RWPE2 (cell line): ENCODE data around the gene KRT86.

ENCODE experiments used
- ATAC-seq: fragments of 200-7000 bp; cut with Tn5 transposase; 3 replicates; pipeline ENCODE4 v1.9.1; 2021; ENCODE audit warnings: low read depth
- DNase-seq: peaks from one replicate; pipeline ENCODE4 v3.0.0-alpha.2; 2020; ENCODE audit warnings: low spot score
- H3K27ac ChIP-seq: fragments of 450-650 bp; 2 replicates; pipeline ENCODE4 v1.5.1; 2017; ENCODE audit warnings: mild to moderate bottlenecking; ENCODE audit not compliant: poor library complexity, severe bottlenecking
- H3K27me3 ChIP-seq: fragments of 250-450 bp; sonication (Bioruptor Pico); 2 replicates; pipeline ENCODE4 v1.5.1; 2021; ENCODE audit warnings: mild to moderate bottlenecking, moderate library complexity; ENCODE audit not compliant: insufficient read depth, poor library complexity, severe bottlenecking
- H3K36me3 ChIP-seq: fragments of 250-450 bp; sonication (Bioruptor Pico); 2 replicates; pipeline ENCODE4 v1.5.1; 2020; ENCODE audit warnings: low read depth, mild to moderate bottlenecking, moderate library complexity
- H3K4me1 ChIP-seq: fragments of 250-450 bp; sonication (Bioruptor Pico); 2 replicates; pipeline ENCODE4 v1.5.1; 2021; ENCODE audit warnings: mild to moderate bottlenecking, moderate library complexity; ENCODE audit not compliant: insufficient read depth, poor library complexity, severe bottlenecking
- H3K4me3 ChIP-seq: fragments of 250-450 bp; sonication (Bioruptor Pico); 2 replicates; pipeline ENCODE4 v1.5.1; 2021; ENCODE audit warnings: mild to moderate bottlenecking, moderate library complexity; ENCODE audit not compliant: severe bottlenecking
- H3K9me3 ChIP-seq: fragments of 250-450 bp; sonication (Bioruptor Pico); 2 replicates; pipeline ENCODE4 v1.5.1; 2021; ENCODE audit warnings: mild to moderate bottlenecking, moderate library complexity; ENCODE audit not compliant: severe bottlenecking
- TF ChIP-seq, protein P1 (sequence below): fragments of 450-650 bp; IDR thresholded peaks from one replicate; pipeline ENCODE4 v1.5.1; 2017; ENCODE audit warnings: mild to moderate bottlenecking, moderate library complexity; ENCODE audit not compliant: poor library complexity, severe bottlenecking

The KRT86 gene

DNA sequence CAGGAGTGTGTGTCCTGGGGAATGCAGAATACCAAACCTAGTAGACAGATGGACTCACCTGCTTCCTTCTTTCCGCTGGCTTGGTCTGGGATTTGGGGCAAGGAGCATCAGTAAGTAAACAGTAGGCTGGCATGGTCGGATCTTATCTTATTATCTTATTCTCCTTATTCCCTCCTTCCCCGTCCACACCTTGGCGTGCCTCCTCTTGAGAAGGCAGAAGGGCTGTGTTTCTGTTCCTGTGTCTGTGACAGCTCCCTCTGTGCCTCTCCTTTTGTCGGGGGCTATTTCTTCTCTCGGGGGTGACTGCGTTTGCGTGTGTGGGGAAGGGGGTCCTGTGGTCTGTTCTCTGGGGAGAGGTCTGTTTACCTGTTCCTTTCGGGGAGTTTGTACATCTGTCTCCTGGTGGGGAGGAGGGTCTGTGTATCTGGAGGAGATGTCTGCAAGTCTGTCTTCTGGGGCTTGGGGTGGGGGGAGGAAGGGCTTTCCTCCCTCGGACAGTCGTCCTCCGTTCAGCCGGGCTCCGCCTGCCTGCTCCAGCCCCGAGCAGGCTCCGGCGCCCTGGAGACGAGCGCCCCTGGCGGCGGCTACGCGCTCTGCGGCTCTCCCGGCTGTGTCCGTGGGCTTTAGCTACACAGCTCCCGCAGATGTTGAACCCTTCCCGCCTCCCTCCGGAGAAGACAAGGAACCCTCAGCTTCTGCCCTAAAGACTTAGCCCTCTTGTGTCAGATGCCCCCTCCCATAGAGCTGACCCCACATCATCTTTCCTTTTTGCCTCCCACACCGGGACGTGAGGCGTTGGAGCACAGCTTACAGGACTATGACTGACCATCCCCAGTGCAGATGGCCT, 4.4 kb downstream of the KRT86 start:
- no peak overlapping the region for H3K4me3 ChIP-seq

DNA sequence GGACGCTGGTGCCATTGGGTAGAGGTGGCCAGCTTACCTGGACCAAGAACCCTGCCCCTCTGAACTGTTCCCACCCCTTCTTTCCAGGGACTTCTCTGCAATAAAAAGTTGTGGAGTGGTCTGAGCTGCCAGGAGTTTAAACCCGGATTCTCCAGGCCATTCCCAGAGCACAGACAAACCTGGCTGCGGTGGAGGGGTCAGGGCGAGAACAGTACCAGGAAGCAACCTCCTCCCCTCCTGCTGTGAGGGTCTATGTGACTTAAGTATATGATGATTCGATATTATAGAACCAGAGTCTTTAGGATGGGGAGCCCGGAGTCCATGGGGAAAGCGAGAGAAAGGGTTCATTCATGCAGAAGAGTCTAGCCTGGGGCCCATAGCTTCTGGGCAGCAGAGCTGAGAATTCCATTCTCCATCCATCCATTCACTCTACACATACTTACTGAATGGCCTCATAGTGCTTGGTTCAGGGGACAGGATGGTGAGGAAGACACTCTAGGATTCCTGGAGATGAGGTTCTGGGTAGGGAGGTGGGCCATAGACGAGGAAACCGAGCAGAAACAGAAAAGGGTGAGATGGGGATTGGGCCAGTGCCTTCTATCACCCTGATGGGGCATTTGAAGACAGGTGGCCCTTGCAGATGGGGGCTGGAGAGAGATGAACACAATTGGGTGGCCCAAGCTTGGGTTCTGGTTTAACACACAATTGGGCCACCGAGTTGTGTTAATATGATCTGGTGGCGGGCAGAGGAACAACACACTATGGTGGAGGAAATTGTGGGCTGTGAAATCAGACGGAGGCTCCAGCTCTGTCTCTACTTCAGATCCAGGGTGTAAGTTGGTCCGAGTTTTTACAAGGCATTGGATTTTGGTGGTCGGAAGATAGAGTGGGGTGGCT, 5.2 kb downstream of the KRT86 start:
- no peak overlapping the region for H3K4me3 ChIP-seq
- H3K27ac ChIP-seq = peak overlapping the region; percentile 99
- TF ChIP-seq, protein P1, sequence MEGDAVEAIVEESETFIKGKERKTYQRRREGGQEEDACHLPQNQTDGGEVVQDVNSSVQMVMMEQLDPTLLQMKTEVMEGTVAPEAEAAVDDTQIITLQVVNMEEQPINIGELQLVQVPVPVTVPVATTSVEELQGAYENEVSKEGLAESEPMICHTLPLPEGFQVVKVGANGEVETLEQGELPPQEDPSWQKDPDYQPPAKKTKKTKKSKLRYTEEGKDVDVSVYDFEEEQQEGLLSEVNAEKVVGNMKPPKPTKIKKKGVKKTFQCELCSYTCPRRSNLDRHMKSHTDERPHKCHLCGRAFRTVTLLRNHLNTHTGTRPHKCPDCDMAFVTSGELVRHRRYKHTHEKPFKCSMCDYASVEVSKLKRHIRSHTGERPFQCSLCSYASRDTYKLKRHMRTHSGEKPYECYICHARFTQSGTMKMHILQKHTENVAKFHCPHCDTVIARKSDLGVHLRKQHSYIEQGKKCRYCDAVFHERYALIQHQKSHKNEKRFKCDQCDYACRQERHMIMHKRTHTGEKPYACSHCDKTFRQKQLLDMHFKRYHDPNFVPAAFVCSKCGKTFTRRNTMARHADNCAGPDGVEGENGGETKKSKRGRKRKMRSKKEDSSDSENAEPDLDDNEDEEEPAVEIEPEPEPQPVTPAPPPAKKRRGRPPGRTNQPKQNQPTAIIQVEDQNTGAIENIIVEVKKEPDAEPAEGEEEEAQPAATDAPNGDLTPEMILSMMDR = no peak
- no peaks in the 10 kb centered on the region for H3K27me3 ChIP-seq
- ATAC-seq (no peak), DNase-seq (no peak)
- peaks cover 39% of the 10 kb centered on the region for H3K4me1 ChIP-seq
- H3K9me3 ChIP-seq = no peaks in the 10 kb centered on the region
- H3K36me3 ChIP-seq = no peaks in the 10 kb centered on the region

More for the DNA sequence above, 4.4 kb downstream of the KRT86 start:
- H3K4me1 ChIP-seq = peaks cover 33% of the 10 kb centered on the region
- H3K36me3 ChIP-seq = no peaks in the 10 kb centered on the region
- ATAC-seq (peak; percentile 58), DNase-seq (no peak)
- TF ChIP-seq, protein P1 = peak; percentile 95
- H3K27me3 ChIP-seq = no peaks in the 10 kb centered on the region
- H3K27ac ChIP-seq = peak overlapping the region; percentile 99
- H3K9me3 ChIP-seq = no peaks in the 10 kb centered on the region

DNA sequence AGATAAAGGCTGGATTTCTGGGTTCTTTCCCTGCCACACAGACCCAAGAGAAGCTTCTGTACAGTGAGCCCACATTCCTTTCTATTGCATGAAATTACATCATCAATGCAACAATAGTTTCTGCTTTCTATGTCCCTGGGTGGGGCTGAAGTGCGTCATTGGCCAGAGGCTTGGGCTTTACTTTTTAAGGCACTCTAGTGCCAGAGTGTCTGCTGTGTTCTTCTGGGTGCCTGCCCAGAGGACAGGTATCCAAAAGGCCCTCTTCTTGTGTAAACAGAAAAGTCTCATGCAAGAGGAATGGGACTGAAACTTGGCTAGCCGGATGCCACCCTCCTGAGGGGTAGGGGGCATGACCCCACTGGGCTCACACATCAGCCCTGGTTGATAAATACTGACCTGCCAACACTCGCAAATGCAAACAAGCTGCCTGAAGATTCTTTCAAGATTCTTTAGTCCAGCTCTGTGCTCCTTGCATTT, 5.9 kb downstream of the KRT86 start:
- H3K4me1 ChIP-seq = peaks cover 45% of the 10 kb centered on the region
- H3K4me3 ChIP-seq = no peak overlapping the region
- H3K9me3 ChIP-seq = no peaks in the 10 kb centered on the region
- no peaks in the 10 kb centered on the region for H3K27me3 ChIP-seq
- DNase-seq (peak; percentile 97), ATAC-seq (peak; percentile 65)
- H3K27ac ChIP-seq = peak overlapping the region; percentile 99
- no peaks in the 10 kb centered on the region for H3K36me3 ChIP-seq
- TF ChIP-seq, protein P1 = no peak

DNA sequence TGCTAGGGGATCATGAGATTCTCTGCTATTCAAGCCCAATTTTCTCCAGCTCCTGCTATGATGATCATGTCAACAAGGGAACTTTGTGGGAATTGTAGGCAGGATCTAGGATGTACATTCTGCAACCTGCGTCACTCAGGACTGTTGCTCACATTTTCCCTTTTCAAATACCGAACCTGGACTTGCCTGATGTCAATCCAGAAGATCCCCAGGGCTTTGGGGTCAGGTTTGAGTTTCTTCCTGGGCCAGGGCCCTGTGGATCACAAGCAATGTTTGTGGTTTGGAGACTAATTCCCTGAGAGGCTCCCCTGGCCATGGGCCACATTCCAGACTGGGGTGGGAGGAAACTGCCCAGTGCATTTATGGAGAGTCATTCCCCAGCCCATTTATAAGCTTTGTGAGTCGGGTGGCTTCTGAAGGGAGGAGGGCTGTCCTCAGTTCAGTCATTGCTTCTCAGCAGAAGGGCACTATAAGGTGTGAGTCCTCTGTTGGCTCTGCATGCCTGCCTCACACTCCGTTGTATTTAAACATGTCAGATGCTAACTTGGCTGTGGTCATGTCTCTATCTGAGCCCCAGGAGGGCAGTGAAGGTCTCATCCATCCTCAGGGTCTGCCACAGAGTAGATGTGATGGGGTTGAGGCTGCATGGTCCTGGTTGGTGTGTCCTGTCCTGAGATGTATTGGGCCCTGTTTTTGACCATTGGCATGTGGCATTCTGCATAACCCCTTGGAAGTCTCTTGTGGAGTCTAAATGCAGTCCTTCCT, 6.5 kb downstream of the KRT86 start:
- no peaks in the 10 kb centered on the region for H3K36me3 ChIP-seq
- H3K9me3 ChIP-seq = no peaks in the 10 kb centered on the region
- no peak overlapping the region for H3K4me3 ChIP-seq
- peaks cover 51% of the 10 kb centered on the region for H3K4me1 ChIP-seq
- H3K27ac ChIP-seq = peak overlapping the region; percentile 99
- no peaks in the 10 kb centered on the region for H3K27me3 ChIP-seq
- ATAC-seq = peak; percentile 61
- TF ChIP-seq, protein P1 = no peak
- DNase-seq = peak; percentile 94
